ENCODE data around the gene MIOX. TPM values are rescaled to one million over a fixed set of nuclear protein-coding genes. Genes with fewer than 3 reads are reported as not detected.

MIOX gene
- total RNA-seq, 1 experiment from 2014 or later = not detected

DNA sequence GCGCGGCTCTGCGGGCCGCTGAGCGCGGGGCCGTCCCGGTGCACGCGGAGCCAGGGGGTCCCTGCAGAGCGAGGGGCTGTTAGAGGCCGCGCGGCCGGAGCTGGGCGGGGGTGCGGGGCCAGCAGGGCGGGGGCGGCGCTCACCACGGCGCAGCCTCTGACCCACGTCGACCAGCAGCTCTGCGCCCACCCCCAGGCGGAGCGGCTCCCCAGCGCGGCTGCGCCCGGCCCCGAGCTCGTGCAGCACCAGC, 39.1 kb downstream of the MIOX start:
- H3K9me3 ChIP-seq (replicated peaks) = peaks cover 14% of the 10 kb centered on the region
- no peak for DNase-seq (ENCODE audit: low read depth in 1 of 2, low spot score in 2 of 2)
- H3K27me3 ChIP-seq (replicated peaks) = peaks cover 12% of the 10 kb centered on the region
- peaks cover 45% of the 10 kb centered on the region for H3K36me3 ChIP-seq
- peak overlapping the region; percentile 53 for H3K4me3 ChIP-seq
- H3K4me1 ChIP-seq (replicated peaks) = peaks cover 39% of the 10 kb centered on the region
- peak overlapping the region; percentile 63 for H3K27ac ChIP-seq

DNA sequence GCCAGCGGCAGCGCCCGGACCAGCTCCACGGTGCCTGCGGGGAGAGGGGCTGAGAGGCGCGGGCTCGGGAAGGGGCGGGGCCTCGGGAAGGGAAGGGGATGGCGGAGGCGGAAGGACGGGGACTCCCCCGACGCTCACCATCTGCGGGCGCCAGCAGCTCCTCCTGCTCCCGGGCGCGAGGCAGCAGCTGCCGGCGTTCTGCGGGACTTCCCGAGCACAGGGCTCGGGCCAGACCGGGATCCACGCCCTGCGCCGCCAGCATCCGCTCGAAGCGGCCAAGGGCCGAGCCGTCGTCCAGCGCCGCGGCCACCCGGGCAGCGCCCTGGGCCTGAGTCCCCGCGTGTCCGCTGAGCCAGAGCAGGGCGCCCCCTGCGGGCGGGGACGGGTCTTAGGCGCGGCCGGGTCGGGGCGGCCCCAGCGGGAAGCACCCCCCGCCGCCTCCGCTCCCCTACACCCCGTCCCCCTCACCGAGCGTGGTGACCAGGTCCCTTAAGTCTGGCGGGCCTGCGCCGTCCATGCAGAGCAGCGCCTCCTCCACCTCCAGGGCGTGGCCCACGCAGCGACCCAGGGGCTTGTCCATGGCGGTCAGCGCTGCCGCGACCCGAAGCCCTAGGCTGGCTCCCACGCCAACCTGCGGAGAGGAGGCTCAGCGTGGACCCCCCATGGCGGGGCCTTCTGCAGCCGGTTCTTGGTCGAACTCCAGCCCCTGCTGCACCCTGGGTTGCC, 39.6 kb downstream of the MIOX start:
- peak; percentile 88 to 90 for DNase-seq (ENCODE audit: low read depth in 1 of 2, low spot score in 2 of 2)
- H3K36me3 ChIP-seq = peaks cover 42% of the 10 kb centered on the region
- H3K9me3 ChIP-seq (replicated peaks) = peaks cover 18% of the 10 kb centered on the region
- H3K4me3 ChIP-seq = peak overlapping the region; percentile 53
- H3K27me3 ChIP-seq (replicated peaks) = peaks cover 17% of the 10 kb centered on the region
- peaks cover 43% of the 10 kb centered on the region for H3K4me1 ChIP-seq (replicated peaks)
- H3K27ac ChIP-seq = peak overlapping the region; percentile 63

DNA sequence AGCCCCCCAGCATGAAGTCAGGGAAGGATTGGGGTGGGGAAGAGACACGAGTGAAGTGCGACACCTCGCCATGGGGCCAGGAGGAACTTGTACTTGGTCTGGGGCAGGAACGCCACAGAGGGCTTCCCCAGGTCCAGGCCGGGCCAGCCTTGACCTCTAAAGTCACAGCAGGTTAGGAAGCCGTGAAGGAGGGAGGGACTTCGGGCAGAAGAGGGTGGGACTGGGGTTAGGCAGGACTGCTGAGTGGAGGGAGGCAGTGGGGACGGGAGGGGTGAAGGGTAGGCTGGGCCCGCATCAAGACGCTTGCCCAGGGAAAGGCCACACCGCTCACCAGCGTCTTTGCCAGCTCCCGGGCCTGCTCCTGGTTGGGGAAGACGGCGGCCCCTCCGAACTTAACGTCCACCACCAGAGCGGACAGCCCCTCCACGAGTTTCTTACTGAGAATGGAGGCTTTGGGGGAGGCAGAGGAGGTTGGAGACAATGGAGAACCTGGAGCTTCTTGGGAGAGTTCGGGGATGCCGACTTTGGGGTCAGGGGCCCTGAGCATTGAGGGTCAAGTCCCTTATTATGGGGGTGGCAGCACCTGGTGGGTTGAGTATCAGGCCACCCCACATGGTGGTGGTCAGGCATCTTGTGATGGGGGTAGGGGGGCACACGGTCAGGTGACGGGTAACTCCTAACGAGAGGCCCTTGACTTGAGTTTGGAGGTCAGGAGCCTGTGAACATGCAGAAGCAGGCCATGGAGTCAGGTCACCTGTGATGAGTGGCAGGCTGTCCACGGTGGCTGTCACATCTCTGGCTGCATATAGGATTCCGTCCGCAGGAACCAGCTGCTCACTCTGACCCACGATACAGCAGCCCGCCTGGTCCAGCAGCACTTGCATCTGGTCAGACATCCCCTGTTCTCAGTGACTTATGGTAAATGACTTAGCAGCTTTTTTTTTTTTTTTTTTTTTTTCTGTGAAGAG, 40.5 kb downstream of the MIOX start:
- peaks cover 34% of the 10 kb centered on the region for H3K36me3 ChIP-seq
- peak overlapping the region; percentile 53 for H3K4me3 ChIP-seq
- H3K4me1 ChIP-seq (replicated peaks) = peaks cover 52% of the 10 kb centered on the region
- peaks cover 26% of the 10 kb centered on the region for H3K27me3 ChIP-seq (replicated peaks)
- DNase-seq (ENCODE audit: low read depth in 1 of 2, low spot score in 2 of 2) = no peak
- H3K27ac ChIP-seq = peak overlapping the region; percentile 63; the same call in 1 of the 2 replicates
- H3K9me3 ChIP-seq (replicated peaks) = peaks cover 18% of the 10 kb centered on the region

DNA sequence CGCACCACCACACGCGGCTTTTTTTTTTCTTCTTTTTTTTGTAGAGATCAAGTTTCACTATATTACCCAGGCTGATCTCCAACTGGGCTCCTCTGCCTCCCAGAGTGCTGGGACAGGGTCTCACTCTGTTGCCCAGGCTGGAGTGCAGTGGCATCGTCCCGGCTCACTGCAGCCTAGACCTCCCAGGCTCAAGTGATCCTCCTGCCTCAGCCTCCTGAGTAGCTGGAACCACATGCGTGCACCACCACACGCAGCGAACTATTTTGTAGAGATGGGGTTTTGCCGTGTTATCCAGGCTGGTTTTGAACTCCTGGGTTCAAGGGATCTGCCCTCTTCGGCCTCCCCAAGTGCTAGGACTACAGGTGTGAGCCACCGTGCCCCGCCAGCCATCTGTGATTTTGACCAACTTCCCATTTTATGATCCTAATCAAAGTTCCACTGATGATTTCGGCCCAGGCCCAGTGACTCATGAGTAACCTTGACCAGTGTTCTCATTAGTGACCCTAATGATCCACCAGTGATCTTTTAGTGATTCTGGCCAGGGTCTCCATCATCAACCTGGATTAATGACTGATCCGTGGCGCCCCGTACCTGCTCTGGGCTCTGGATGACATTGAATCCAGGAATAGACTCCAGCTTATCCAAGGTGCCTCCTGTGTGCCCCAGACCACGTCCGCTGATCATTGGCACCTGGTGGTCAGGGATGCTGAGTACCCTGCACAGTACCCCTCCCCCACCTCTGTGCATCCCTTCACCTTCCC, 41.4 kb downstream of the MIOX start:
- H3K4me1 ChIP-seq (replicated peaks) = peaks cover 54% of the 10 kb centered on the region
- no peak for DNase-seq (ENCODE audit: low read depth in 1 of 2, low spot score in 2 of 2)
- no peak overlapping the region for H3K27ac ChIP-seq
- peaks cover 25% of the 10 kb centered on the region for H3K36me3 ChIP-seq
- peaks cover 18% of the 10 kb centered on the region for H3K9me3 ChIP-seq (replicated peaks)
- peaks cover 30% of the 10 kb centered on the region for H3K27me3 ChIP-seq (replicated peaks)
- H3K4me3 ChIP-seq = no peak overlapping the region

DNA sequence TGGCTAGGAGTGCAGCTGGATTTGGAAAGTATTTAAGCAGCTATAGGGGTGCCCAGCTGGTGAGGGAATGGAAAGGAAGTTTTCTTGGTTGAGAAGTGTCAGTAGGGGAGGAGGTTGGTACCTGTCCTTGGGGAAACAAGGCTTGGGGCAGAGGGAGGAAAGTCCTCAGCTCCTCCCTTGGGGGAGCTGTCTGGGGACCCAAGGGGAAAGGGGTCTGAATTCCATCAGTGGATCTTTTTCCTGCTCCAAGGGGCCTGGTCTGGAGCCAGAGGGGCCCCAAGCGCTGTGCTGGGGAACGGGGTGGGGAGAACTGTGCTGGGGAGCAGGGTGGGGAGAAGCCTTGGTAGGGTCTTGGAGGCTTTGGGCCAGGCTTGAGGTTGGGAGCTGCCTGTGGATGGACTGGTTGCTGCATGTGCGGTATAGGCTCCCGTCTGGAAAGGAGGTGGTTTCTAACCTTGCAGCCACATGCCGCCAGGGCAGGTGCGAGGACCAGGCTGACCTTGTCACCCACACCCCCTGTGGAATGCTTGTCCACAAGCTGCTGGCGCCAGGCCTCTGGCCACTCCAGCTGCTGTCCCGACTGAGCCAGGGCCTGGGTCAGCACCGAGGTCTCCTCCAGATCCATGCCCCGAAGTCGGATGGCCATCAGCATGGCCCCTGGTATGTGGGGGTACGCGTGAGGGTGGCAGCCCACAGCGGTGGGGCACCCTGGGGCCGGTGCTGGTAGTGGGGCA, 42.2 kb downstream of the MIOX start:
- Histone ChIP-seq H3K36me3 (peaks cover 18% of the 10 kb centered on the region), H3K27ac (no peak overlapping the region), H3K4me1 (replicated peaks) (peaks cover 54% of the 10 kb centered on the region), H3K4me3 (no peak overlapping the region), H3K27me3 (replicated peaks) (peaks cover 30% of the 10 kb centered on the region), H3K9me3 (replicated peaks) (peaks cover 18% of the 10 kb centered on the region)
- no peak for DNase-seq (ENCODE audit: low read depth in 1 of 2, low spot score in 2 of 2)

DNA sequence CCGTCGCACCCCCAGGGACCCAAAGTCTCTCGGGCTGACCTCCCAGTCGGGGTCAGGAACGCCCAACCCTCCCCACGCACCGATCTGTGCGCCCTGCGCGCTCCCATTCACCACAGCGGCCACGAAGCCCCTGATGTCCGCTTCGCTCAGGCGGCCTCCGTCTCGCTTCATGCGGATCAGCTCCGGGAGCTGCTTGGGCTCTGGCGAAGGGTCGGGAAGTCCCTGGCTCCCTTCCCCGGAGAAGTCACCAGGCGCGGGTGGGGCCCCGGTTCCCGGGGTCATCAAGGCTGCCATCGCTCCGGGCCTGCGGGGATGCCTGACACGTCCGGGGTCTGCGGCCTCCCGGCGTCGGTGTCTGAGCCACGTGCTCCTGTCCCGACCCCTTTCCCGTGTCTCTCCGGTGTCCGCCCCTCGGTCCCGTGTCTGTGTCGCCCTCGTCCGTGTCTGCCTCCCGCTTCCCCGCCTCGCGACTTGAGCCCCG, 42.8 kb downstream of the MIOX start:
- no peak for DNase-seq (ENCODE audit: low read depth in 1 of 2, low spot score in 2 of 2)
- H3K4me3 ChIP-seq = peak overlapping the region; percentile 41
- H3K9me3 ChIP-seq (replicated peaks) = peaks cover 18% of the 10 kb centered on the region
- H3K36me3 ChIP-seq = peaks cover 12% of the 10 kb centered on the region
- peaks cover 30% of the 10 kb centered on the region for H3K27me3 ChIP-seq (replicated peaks)
- H3K27ac ChIP-seq = no peak overlapping the region
- peaks cover 50% of the 10 kb centered on the region for H3K4me1 ChIP-seq (replicated peaks)

DNA sequence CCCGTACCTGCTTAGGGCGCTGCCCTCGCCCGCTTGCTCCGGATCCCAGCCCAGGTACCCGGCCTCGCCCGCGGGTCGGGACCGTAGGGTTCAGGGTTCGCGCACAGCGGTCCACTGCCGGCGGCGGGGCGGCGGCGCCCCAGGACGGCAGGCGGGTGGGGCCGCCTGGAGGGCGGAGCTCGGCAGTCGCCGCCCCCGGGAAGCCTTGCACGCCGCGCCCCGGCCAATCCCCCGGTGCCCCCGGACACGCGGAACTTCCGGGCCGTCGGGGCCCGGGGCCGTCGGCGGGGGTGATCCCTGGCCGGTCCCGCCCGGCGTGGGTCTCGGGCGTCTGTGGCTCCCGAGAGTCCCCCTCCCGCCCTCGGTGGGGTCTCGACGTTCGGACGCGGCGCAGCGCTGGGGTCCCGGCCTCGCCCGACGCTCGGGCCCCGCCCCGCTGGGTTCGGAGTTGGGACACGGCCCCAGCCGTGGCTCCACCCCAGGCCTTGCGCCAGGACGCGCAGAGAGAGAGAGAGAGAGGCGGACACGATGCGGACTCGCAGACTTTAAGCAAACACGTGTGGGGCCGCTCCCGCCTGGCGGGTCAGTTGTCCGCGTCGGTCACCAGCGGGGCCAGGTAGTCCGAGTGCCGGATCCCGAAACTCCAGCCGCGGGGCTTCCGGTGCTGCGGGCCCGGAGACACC, 43.4 kb downstream of the MIOX start, which contains the start of gene TYMP:
Gene TYMP (minus strand): TSS at position 116 of the 683 bp plus-strand sequence. CDS start 303 bp downstream, outside the sequence.
- no peak within 1 kb of the TSS for H3K27ac ChIP-seq
- H3K9me3 ChIP-seq (replicated peaks) = peaks cover 18% of the 10 kb centered on the region

DNA sequence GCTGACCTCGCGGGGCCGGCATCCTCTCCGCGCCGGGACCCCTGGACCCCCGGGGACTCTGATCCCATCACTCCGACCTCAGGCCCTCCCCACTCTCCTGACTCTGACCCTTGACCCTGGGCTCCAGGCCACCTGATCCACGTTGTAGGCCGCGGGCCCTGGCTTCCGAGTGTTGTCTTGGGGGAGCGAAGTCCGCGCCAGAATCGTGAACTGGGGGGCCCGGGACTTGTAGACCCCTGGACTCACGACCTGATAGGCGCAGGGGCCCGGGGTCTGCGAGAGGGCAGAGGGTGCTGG, 43.9 kb downstream of the MIOX start:
- no peak overlapping the region for H3K27ac ChIP-seq
- DNase-seq (ENCODE audit: low read depth in 1 of 2, low spot score in 2 of 2) = peak in 1 of 2 experiments; percentile 28
- H3K9me3 ChIP-seq (replicated peaks) = peaks cover 18% of the 10 kb centered on the region
- H3K4me1 ChIP-seq (replicated peaks) = peaks cover 42% of the 10 kb centered on the region
- peaks cover 30% of the 10 kb centered on the region for H3K27me3 ChIP-seq (replicated peaks)
- H3K36me3 ChIP-seq = 0 out of 2 replicates have a peak, but pooled peaks cover 3% of the 10 kb centered on the region
- H3K4me3 ChIP-seq = peak overlapping the region; percentile 41

More for the DNA sequence above, 43.4 kb downstream of the MIOX start, which contains the start of gene TYMP:
- Histone ChIP-seq H3K4me3 (peak within 1 kb of the TSS; percentile 41), H3K36me3 (peaks cover 6% of the 10 kb centered on the region; the same call in 1 of the 2 replicates), H3K4me1 (replicated peaks) (peaks cover 45% of the 10 kb centered on the region), H3K27me3 (replicated peaks) (peaks cover 30% of the 10 kb centered on the region)
- peak in 1 of 2 experiments; percentile 65 for DNase-seq (ENCODE audit: low read depth in 1 of 2, low spot score in 2 of 2)

DNA sequence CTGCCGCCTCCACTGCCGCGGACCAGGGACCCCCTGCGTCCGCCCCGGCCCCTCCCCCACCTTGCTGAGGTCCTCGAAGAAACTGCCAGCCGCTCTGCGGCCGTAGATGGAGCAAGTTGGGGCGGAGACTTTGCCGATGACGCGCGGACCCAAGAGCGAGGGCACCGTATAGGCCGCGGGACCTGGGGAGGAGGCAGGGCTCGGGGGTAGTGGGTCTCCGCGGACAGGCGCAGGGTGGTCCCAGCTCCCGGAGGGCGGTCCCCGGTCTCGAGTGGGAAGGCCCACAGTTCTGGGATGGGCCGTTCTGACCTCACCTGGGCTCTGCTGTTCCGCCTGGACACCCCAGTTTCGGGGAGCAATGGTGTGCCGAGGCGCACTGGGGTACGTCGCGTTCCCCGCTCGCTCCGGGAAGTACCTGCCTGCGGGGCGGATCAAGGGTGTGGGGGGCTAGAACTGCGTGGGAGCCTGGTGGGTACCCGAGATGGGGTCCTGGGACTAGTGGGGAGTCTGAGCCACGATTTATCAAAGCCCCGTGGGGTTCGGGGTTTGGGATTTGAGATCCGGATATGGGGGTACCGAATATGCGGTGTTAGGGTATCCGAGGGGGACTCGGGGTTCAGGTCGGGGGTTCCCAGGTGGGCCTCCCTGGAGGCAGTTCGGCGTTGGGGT, 44.4 kb downstream of the MIOX start:
- H3K36me3 ChIP-seq = 0 out of 2 replicates have a peak, but pooled peaks cover 2% of the 10 kb centered on the region
- peaks cover 30% of the 10 kb centered on the region for H3K27me3 ChIP-seq (replicated peaks)
- H3K4me3 ChIP-seq = peak overlapping the region; percentile 41
- peak; percentile 36 to 74 for DNase-seq (ENCODE audit: low read depth in 1 of 2, low spot score in 2 of 2)
- H3K4me1 ChIP-seq (replicated peaks) = peaks cover 42% of the 10 kb centered on the region
- H3K9me3 ChIP-seq (replicated peaks) = peaks cover 18% of the 10 kb centered on the region
- H3K27ac ChIP-seq = no peak overlapping the region

DNA sequence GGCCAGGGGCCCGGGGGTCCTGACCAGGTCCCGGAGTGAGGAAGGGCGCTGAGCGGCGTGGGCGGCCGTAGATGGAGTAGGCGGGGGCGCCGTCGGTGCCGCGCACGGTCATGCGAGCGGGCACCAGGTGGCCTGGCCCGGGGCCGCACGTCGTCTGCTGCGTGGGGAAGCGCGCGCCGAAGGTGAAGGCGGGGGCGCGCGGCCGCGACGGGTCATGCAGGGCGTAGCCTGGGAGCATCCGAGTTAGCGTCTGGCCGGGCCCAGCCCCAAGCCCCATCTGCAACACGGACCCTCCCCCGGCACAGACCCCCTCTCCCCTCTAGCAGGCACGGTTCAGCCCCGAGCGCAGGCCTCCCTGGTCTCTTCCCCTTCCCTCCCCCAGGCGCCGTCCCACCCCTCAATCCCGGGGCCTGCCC, 44.9 kb downstream of the MIOX start:
- Histone ChIP-seq H3K4me3 (peak overlapping the region; percentile 41), H3K27ac (no peak overlapping the region), H3K27me3 (replicated peaks) (peaks cover 30% of the 10 kb centered on the region), H3K9me3 (replicated peaks) (peaks cover 18% of the 10 kb centered on the region), H3K36me3 (no peaks in the 10 kb centered on the region), H3K4me1 (replicated peaks) (peaks cover 36% of the 10 kb centered on the region)
- DNase-seq (ENCODE audit: low read depth in 1 of 2, low spot score in 2 of 2) = no peak

DNA sequence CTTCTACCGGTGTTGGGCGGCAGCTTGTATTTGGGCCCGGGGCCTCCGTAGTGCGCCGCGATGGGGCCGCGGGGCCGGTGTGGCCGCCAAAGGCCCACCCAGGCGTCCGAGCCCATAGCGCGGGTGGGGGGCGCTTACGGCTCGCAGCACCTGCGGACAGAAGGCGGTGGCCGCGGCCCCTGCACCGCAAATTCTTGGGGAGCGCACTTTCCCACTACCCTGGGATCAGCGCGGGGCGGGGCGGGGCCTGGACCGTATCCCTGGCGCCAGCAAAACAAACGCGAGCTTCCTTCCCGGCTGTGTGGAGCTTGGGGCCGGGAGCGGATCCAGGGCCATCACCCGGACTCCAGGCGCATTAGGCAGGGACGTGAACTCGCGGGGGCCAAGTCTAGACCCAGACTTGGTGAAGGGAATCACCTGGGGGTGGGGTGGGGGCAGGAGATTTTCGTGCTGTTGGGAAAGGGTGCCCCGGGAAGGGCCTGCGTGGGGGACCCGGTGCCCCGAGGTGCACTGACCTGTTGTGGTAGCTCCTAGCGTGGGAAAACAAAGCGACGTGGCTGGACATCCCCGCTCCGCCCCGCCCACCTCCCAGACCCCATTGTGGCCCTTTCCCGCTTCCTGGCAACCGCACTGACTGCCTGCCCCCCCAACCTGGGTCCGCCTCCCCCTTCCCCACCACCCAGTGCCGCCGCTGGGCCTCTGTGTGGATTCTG, 45.5 kb downstream of the MIOX start:
- no peak overlapping the region for H3K27ac ChIP-seq
- DNase-seq (ENCODE audit: low read depth in 1 of 2, low spot score in 2 of 2) = peak; percentile 37 to 69
- H3K36me3 ChIP-seq = no peaks in the 10 kb centered on the region
- H3K4me1 ChIP-seq (replicated peaks) = peaks cover 32% of the 10 kb centered on the region
- H3K9me3 ChIP-seq (replicated peaks) = peaks cover 18% of the 10 kb centered on the region
- peaks cover 30% of the 10 kb centered on the region for H3K27me3 ChIP-seq (replicated peaks)
- H3K4me3 ChIP-seq = peak overlapping the region; percentile 41
